ENCODE data around the gene MASP1. TPM values are rescaled to one million over a fixed set of nuclear protein-coding genes. Genes with fewer than 3 reads are reported as not detected.
"Not testable (repeated sequence)": the region's sequence is repeated elsewhere in the genome, so short reads cannot be mapped to it uniquely, and the experiment has no call there.

The MASP1 gene
- total and polyA plus RNA-seq, 4 donors = 0.31 to 8.3 (median 0.59) TPM

GRCh38 chr3:187242900-187243299, 48.6 kb downstream of the MASP1 start:
- Histone ChIP-seq H3K4me1 (ENCODE audit: control insufficient read depth in 5 of 5, insufficient read depth in 5 of 5, low read length in 5 of 5) (no peaks in the 10 kb centered on the region), H3K9ac (ENCODE audit: insufficient read depth in 1 of 2, low read length in 2 of 2) (no peak overlapping the region), H3K27ac (ENCODE audit: low read depth in 1 of 2, low read length in 1 of 2) (no peak overlapping the region), H3K4me3 (no peak overlapping the region), H3K9me3 (ENCODE audit: control insufficient read depth in 4 of 4, insufficient read depth in 3 of 4, low read length in 3 of 4) (peaks cover 0 to 4% (median 0%) of the 10 kb centered on the region in 4 donors), H3K27me3 (ENCODE audit: control insufficient read depth in 3 of 3, insufficient read depth in 3 of 3, low read length in 2 of 3) (no peaks in the 10 kb centered on the region), H3K36me3 (ENCODE audit: control insufficient read depth in 4 of 4, insufficient read depth in 4 of 4, low read length in 4 of 4) (no peaks in the 10 kb centered on the region)
- ATAC-seq (ENCODE audit: insufficient read depth, low FRiP score) (no peak), DNase-seq (no peak)
- WGBS, 2 donors = 87 to 91% methylated on average over 4 of the region's 4 CpGs
- TF ChIP-seq, protein P1, sequence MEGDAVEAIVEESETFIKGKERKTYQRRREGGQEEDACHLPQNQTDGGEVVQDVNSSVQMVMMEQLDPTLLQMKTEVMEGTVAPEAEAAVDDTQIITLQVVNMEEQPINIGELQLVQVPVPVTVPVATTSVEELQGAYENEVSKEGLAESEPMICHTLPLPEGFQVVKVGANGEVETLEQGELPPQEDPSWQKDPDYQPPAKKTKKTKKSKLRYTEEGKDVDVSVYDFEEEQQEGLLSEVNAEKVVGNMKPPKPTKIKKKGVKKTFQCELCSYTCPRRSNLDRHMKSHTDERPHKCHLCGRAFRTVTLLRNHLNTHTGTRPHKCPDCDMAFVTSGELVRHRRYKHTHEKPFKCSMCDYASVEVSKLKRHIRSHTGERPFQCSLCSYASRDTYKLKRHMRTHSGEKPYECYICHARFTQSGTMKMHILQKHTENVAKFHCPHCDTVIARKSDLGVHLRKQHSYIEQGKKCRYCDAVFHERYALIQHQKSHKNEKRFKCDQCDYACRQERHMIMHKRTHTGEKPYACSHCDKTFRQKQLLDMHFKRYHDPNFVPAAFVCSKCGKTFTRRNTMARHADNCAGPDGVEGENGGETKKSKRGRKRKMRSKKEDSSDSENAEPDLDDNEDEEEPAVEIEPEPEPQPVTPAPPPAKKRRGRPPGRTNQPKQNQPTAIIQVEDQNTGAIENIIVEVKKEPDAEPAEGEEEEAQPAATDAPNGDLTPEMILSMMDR (IDR thresholded peaks at IDR 0.05; ENCODE audit: control extremely low read depth, extremely low read depth) = no peak

GRCh38 chr3:187242435-187242834, 49.1 kb downstream of the MASP1 start:
- 92 to 94% methylated on average over 5 of the region's 5 CpGs for WGBS, 2 donors
- no peak for DNase-seq
- ATAC-seq (ENCODE audit: insufficient read depth, low FRiP score) = no peak

DNA sequence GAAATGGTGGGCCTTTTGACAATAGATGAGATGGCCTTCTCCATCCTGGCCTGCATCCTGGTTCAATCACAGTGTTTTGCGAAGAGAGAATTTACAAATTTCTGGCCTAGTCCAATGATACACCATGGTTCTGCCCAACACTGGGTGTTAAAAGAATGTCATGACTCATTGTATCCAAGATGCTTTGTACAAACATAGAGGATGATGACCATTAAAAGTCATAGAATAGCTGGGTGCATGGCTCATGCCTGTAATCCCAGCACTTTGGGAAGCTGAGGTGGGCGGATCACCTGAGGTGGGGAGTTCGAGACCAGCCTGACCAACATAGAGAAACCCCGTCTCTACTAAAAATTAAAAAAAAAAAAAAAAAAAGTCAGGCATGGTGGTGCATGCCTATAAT, 52.7 kb downstream of the MASP1 start:
- WGBS, 2 donors = 89 to 94% methylated on average over 4 of the region's 4 CpGs
- not testable (repeated sequence) for H3K27ac ChIP-seq (ENCODE audit: low read depth in 1 of 2, low read length in 1 of 2); H3K4me1 ChIP-seq (ENCODE audit: control insufficient read depth in 5 of 5, insufficient read depth in 5 of 5, low read length in 5 of 5)

More at GRCh38 chr3:187242435-187242834, 49.1 kb downstream of the MASP1 start:
- H3K27ac ChIP-seq (ENCODE audit: low read depth in 1 of 2, low read length in 1 of 2) = no peak overlapping the region
- H3K9ac ChIP-seq (ENCODE audit: insufficient read depth in 1 of 2, low read length in 2 of 2) = no peak overlapping the region
- no peaks in the 10 kb centered on the region for H3K36me3 ChIP-seq (ENCODE audit: control insufficient read depth in 4 of 4, insufficient read depth in 4 of 4, low read length in 4 of 4)
- TF ChIP-seq, protein P1 (IDR thresholded peaks at IDR 0.05; ENCODE audit: control extremely low read depth, extremely low read depth) = no peak
- no peaks in the 10 kb centered on the region for H3K27me3 ChIP-seq (ENCODE audit: control insufficient read depth in 3 of 3, insufficient read depth in 3 of 3, low read length in 2 of 3)
- H3K4me1 ChIP-seq (ENCODE audit: control insufficient read depth in 5 of 5, insufficient read depth in 5 of 5, low read length in 5 of 5) = no peaks in the 10 kb centered on the region
- H3K4me3 ChIP-seq = no peak overlapping the region
- peaks cover 0 to 4% (median 0%) of the 10 kb centered on the region in 4 donors for H3K9me3 ChIP-seq (ENCODE audit: control insufficient read depth in 4 of 4, insufficient read depth in 3 of 4, low read length in 3 of 4)

GRCh38 chr3:187238239-187238638, 53.3 kb downstream of the MASP1 start:
- no peaks in the 10 kb centered on the region for H3K36me3 ChIP-seq (ENCODE audit: control insufficient read depth in 4 of 4, insufficient read depth in 4 of 4, low read length in 4 of 4)
- TF ChIP-seq, protein P1 (IDR thresholded peaks at IDR 0.05; ENCODE audit: control extremely low read depth, extremely low read depth) = no peak
- WGBS, 2 donors = 90 to 91% methylated on average over 1 of the region's 1 CpG
- H3K27me3 ChIP-seq (ENCODE audit: control insufficient read depth in 3 of 3, insufficient read depth in 3 of 3, low read length in 2 of 3) = no peaks in the 10 kb centered on the region
- H3K9ac ChIP-seq (ENCODE audit: insufficient read depth in 1 of 2, low read length in 2 of 2) = no peak overlapping the region
- no peaks in the 10 kb centered on the region for H3K4me1 ChIP-seq (ENCODE audit: control insufficient read depth in 5 of 5, insufficient read depth in 5 of 5, low read length in 5 of 5)
- H3K4me3 ChIP-seq = no peak overlapping the region
- ATAC-seq (ENCODE audit: insufficient read depth, low FRiP score) (no peak), DNase-seq (no peak)
- no peak overlapping the region for H3K27ac ChIP-seq (ENCODE audit: low read depth in 1 of 2, low read length in 1 of 2)
- peaks cover 0 to 4% (median 0%) of the 10 kb centered on the region in 4 donors for H3K9me3 ChIP-seq (ENCODE audit: control insufficient read depth in 4 of 4, insufficient read depth in 3 of 4, low read length in 3 of 4)

More for the DNA sequence above, 52.7 kb downstream of the MASP1 start:
- not testable (repeated sequence) for ATAC-seq (ENCODE audit: insufficient read depth, low FRiP score); H3K9me3 ChIP-seq (ENCODE audit: control insufficient read depth in 4 of 4, insufficient read depth in 3 of 4, low read length in 3 of 4); H3K36me3 ChIP-seq (ENCODE audit: control insufficient read depth in 4 of 4, insufficient read depth in 4 of 4, low read length in 4 of 4); H3K4me3 ChIP-seq; DNase-seq; H3K9ac ChIP-seq (ENCODE audit: insufficient read depth in 1 of 2, low read length in 2 of 2); H3K27me3 ChIP-seq (ENCODE audit: control insufficient read depth in 3 of 3, insufficient read depth in 3 of 3, low read length in 2 of 3)

Data from lung (tissue), 12 donors.